WTC11 (cell line): ENCODE results near the gene FIGNL2.

Experiments
- CTCF ChIP-seq: fragments of 200-600 bp; IDR thresholded peaks from 2 replicates; pipeline ENCODE4 v1.8.0; 2022; ENCODE audit warnings: antibody characterized with exemption
- HMGA2 ChIP-seq: fragments of 250-450 bp; sonication (Bioruptor Pico); IDR thresholded peaks from 2 replicates; pipeline ENCODE4 v1.4.0; 2021; ENCODE audit warnings: mild to moderate bottlenecking, moderate library complexity
- JUN ChIP-seq: sonication (generic); formaldehyde crosslinking; IDR thresholded peaks from 2 replicates; pipeline ENCODE4 v1.8.0; 2023; ENCODE audit warnings: mild to moderate bottlenecking, missing genetic modification reagents
- MLX ChIP-seq: sonication (generic); formaldehyde crosslinking; IDR thresholded peaks from 2 replicates; pipeline ENCODE4 v1.8.1; 2023; ENCODE audit warnings: mild to moderate bottlenecking, missing genetic modification reagents, moderate library complexity
- SMAD3 ChIP-seq: sonication (generic); formaldehyde crosslinking; IDR thresholded peaks from 2 replicates; pipeline ENCODE4 v1.8.0; 2022; ENCODE audit warnings: missing genetic modification reagents, mild to moderate bottlenecking, borderline replicate concordance

DNA sequence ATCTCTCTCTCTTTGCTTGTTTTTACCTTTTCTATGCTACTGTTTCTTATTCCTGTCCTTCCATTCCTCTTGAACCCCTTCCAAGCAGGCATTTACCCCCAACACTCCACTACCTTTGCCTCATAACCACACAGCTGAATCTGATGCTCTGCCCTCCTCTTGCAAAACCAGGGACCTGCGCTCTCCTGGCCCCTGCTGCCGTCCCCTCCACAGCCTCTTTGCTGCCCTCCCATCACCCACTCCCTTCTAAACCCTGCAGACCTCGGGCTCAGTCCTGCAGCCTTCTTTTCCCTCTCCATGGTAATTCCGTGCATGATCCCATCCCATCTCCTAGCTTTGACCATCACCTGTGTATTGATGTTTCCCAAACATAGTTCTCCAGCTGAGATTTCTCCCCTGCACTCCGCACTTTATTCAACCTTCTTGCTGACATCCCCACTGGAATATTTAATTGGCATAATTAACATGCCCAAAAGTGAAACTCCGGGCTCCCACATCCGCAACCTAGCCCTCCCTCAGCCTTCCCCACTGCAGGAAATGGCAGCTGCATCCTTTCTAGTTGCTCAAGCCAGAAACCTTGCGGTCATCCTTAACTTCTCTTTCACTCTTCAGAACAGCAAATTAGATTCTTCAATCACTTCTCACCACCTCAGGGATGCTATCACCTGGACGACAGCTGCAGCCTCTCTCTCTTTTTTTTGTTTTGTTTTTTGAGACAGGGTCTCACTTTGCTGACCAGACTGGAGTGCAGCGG, 16.0 kb downstream of the FIGNL2 start:
- TF ChIP-seq JUN (CRISPR knock-in tag) (no peak), CTCF (no peak), SMAD3 (CRISPR knock-in tag) (no peak), MLX (CRISPR knock-in tag) (no peak), HMGA2 (CRISPR knock-in tag) (no peak)
